Astrocyte (in vitro differentiated cells and primary cell): ENCODE data around the gene POLR2H.

ENCODE experiments used
- EZH2 ChIP-seq: IDR thresholded peaks from 2 replicates; pipeline ENCODE4 v1.6.1; 2012; ENCODE audit warnings: mild to moderate bottlenecking, low read length, inconsistent platforms; ENCODE audit not compliant: insufficient read depth
- TF ChIP-seq, protein P1 (sequence below): IDR thresholded peaks from 2 replicates; pipeline ENCODE4 v1.5.1; 2011; ENCODE audit warnings: low read depth, mild to moderate bottlenecking, inconsistent platforms, low read length, moderate library complexity; ENCODE audit not compliant: insufficient read depth

DNA sequence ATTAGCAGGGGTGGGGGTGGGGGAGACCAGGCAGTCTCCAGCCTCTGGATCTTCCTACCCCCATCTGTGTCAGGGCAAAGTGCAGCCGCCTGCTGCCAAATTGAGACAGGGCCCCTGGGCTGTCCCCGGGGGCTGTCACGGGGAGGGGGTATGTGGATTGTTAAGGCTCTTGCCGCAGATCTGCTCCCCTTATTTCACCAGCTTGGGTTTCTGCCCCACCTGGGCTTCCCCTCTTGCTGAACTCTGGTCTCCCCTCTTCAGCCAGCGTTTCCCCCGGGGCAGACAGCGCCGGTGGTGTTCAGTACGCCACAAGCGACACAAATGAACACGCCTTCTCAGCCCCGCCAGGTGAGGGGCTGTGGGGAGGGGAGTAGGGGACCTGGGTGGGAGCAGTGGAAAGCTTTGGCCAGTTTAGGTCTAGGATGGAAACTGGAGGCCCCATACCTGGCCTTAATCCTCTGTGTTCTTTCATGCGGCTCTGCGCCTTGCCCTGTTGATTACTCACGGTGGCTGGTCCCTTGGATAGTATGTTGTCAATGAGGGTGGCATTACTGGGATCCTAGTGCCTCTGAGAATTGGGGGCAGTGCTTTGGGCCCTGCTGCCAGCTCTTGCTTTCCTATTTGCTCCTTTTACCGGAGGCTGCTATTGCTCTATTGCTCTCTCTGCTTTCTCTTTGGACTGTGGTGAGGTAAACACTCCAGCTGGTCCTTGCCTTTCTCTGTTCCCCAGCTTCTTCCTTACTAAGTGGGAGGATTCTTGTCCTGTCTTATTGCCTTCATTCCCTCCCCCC lies 45.4 kb upstream of the POLR2H start:
- TF ChIP-seq, protein P1, sequence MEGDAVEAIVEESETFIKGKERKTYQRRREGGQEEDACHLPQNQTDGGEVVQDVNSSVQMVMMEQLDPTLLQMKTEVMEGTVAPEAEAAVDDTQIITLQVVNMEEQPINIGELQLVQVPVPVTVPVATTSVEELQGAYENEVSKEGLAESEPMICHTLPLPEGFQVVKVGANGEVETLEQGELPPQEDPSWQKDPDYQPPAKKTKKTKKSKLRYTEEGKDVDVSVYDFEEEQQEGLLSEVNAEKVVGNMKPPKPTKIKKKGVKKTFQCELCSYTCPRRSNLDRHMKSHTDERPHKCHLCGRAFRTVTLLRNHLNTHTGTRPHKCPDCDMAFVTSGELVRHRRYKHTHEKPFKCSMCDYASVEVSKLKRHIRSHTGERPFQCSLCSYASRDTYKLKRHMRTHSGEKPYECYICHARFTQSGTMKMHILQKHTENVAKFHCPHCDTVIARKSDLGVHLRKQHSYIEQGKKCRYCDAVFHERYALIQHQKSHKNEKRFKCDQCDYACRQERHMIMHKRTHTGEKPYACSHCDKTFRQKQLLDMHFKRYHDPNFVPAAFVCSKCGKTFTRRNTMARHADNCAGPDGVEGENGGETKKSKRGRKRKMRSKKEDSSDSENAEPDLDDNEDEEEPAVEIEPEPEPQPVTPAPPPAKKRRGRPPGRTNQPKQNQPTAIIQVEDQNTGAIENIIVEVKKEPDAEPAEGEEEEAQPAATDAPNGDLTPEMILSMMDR: no peak
- no peak for TF ChIP-seq EZH2
